HL-60 (cell line): ENCODE data around the gene CCM2L.

Experiments used
- DNase-seq, 2 experiments: peaks; one replicate each; pipeline ENCODE4 v3.0.0-alpha.2; 2010 to 2020; ENCODE audit warnings: low read depth in 1 of 2, low spot score in 1 of 2
- H3K27ac ChIP-seq: fragments of 250-450 bp; sonication (Bioruptor Pico); replicated peaks from 2 replicates; pipeline ENCODE4 v1.5.1; 2020; ENCODE audit warnings: mild to moderate bottlenecking, moderate library complexity
- H3K27me3 ChIP-seq: fragments of 250-450 bp; sonication (Bioruptor Pico); 2 replicates; pipeline ENCODE4 v1.5.1; 2021; ENCODE audit warnings: mild to moderate bottlenecking, moderate library complexity; ENCODE audit not compliant: insufficient read depth, poor library complexity, severe bottlenecking
- H3K4me3 ChIP-seq: replicated peaks from 2 replicates; pipeline ENCODE4 v1.5.1; 2011; ENCODE audit warnings: mild to moderate bottlenecking, control low read depth, low read length; ENCODE audit not compliant: insufficient read depth
- CTCF ChIP-seq: IDR thresholded peaks from one replicate; pipeline ENCODE4 v1.5.1; 2011; ENCODE audit warnings: low read length, control low read depth, inconsistent platforms; ENCODE audit not compliant: insufficient read depth
- GABPA ChIP-seq: IDR thresholded peaks from 2 replicates; pipeline ENCODE4 v1.6.1; 2012; ENCODE audit warnings: low read depth
- POLR2AphosphoS5 ChIP-seq: IDR thresholded peaks from 2 replicates; pipeline ENCODE4 v1.6.1; 2012; ENCODE audit warnings: low read depth
- SPI1 ChIP-seq: IDR thresholded peaks from 2 replicates; pipeline ENCODE4 v1.6.1; 2012; ENCODE audit warnings: low read depth, mild to moderate bottlenecking, borderline replicate concordance
- long read RNA-seq: library from polyadenylated mRNA; unstranded; transcript quantifications from one replicate; pipeline ENCODE4 v2.0.0, GENCODE V29; 2020
- TF ChIP-seq, protein P1 (sequence below): IDR thresholded peaks from 2 replicates; pipeline ENCODE4 v1.6.1; 2012; ENCODE audit warnings: low read depth; ENCODE audit not compliant: insufficient replicate concordance

The CCM2L gene
- long read RNA-seq: 0 reads

- Histone ChIP-seq H3K27ac (no peak within 1 kb of the TSS), H3K27me3 (peaks cover 7% of the 10 kb centered on the region), H3K4me3 (no peak within 1 kb of the TSS)
- TF ChIP-seq CTCF (no peak), POLR2AphosphoS5 (no peak), GABPA (no peak), SPI1 (no peak)
- TF ChIP-seq, protein P1, sequence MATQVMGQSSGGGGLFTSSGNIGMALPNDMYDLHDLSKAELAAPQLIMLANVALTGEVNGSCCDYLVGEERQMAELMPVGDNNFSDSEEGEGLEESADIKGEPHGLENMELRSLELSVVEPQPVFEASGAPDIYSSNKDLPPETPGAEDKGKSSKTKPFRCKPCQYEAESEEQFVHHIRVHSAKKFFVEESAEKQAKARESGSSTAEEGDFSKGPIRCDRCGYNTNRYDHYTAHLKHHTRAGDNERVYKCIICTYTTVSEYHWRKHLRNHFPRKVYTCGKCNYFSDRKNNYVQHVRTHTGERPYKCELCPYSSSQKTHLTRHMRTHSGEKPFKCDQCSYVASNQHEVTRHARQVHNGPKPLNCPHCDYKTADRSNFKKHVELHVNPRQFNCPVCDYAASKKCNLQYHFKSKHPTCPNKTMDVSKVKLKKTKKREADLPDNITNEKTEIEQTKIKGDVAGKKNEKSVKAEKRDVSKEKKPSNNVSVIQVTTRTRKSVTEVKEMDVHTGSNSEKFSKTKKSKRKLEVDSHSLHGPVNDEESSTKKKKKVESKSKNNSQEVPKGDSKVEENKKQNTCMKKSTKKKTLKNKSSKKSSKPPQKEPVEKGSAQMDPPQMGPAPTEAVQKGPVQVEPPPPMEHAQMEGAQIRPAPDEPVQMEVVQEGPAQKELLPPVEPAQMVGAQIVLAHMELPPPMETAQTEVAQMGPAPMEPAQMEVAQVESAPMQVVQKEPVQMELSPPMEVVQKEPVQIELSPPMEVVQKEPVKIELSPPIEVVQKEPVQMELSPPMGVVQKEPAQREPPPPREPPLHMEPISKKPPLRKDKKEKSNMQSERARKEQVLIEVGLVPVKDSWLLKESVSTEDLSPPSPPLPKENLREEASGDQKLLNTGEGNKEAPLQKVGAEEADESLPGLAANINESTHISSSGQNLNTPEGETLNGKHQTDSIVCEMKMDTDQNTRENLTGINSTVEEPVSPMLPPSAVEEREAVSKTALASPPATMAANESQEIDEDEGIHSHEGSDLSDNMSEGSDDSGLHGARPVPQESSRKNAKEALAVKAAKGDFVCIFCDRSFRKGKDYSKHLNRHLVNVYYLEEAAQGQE: no peak
- DNase-seq: no peak
Measured at GRCh38 chr20:32010101-32010500, at the start of gene CCM2L. TSS of gene CCM2L (plus strand) at chr20:32010438. CDS start at chr20:32010455, 17 bp downstream.

DNA sequence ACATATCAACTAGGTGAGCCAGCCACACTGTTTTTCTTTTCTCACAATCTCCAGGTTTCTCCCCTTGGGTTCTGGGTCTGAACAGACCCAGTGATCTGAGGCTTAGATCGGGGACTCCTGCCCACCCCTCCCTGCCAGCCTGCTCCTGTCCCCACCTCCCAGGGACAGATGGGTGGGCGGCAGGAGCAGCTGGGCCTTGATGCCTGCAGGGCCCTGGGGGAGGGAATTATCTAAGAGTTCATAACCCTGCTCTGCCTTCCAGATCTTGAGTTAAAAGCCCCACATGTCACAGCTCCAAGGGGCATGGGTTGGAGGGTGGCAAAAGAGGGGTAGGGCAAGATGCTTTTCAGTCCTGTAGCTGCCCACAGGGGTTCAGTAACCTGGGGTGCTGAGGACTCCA is 47.5 kb upstream of the CCM2L start:
- no peak for TF ChIP-seq GABPA
- TF ChIP-seq POLR2AphosphoS5: no peak
- TF ChIP-seq, protein P1: no peak
- TF ChIP-seq CTCF: no peak
- no peak for TF ChIP-seq SPI1
- H3K4me3 ChIP-seq: no peak overlapping the region
- H3K27me3 ChIP-seq: peaks cover 2% of the 10 kb centered on the region
- H3K27ac ChIP-seq: no peak overlapping the region
- no peak for DNase-seq

- no peak overlapping the region for H3K4me3 ChIP-seq
- TF ChIP-seq GABPA: no peak
- TF ChIP-seq CTCF: no peak
- no peak for TF ChIP-seq SPI1
- TF ChIP-seq, protein P1: no peak
- TF ChIP-seq POLR2AphosphoS5: no peak
- H3K27me3 ChIP-seq: no peaks in the 10 kb centered on the region
- DNase-seq: no peak
- H3K27ac ChIP-seq: no peak overlapping the region
Measured at GRCh38 chr20:31963889-31964288, 46.3 kb upstream of the CCM2L start.
